H1 (cell line): ENCODE results near the gene CACNB1. TPM values are rescaled to one million over a fixed set of nuclear protein-coding genes. Genes with fewer than 3 reads are reported as not detected.
A peak's percentile ranks its signal among the peaks of the same experiment; 100 is the strongest.

Experiments
- CTCF ChIA-PET: fragments of 300-600 bp; sonication (Branson Sonifier 250); formaldehyde crosslinking; loops from one replicate; lab custom pipeline; 2021; ENCODE audit not compliant: partially characterized antibody; lab: Charles Lee
- POLR2A ChIA-PET: fragments of 300-600 bp; sonication (Branson Sonifier 250); formaldehyde crosslinking; loops from one replicate; lab custom pipeline; 2021; ENCODE audit warnings: inconsistent platforms; ENCODE audit not compliant: partially characterized antibody; lab: Charles Lee
- DNase-seq, 2 experiments: peaks; one replicate each; pipeline versions ENCODE4 v3.0.0 to v3.0.0-alpha.2; 2010 to 2022; ENCODE audit warnings: low spot score in 2 of 2, low read depth in 1 of 2, mixed read lengths in 1 of 2
- FAIRE-seq: peaks from 2 replicates; lab custom pipeline; 2011; peaks lifted over from hg19 to GRCh38; lab: Jason Lieb, UNC
- H2AFZ ChIP-seq: 2 replicates; pipeline ENCODE4 v1.8.1; 2012; ENCODE audit warnings: low read length, inconsistent platforms
- H2AK5ac ChIP-seq: 2 replicates; pipeline ENCODE4 v1.6.1; 2013; ENCODE audit warnings: low read depth, low read length
- H2BK120ac ChIP-seq: replicated peaks from 2 replicates; pipeline ENCODE3; 2013; ENCODE audit warnings: low read depth, low read length, inconsistent platforms
- H2BK12ac ChIP-seq: 2 replicates; pipeline ENCODE4 v1.6.1; 2013; ENCODE audit warnings: low read depth, low read length
- H2BK15ac ChIP-seq: 2 replicates; pipeline ENCODE4 v1.6.1; 2013; ENCODE audit warnings: low read length
- H2BK20ac ChIP-seq: 2 replicates; pipeline ENCODE4 v1.6.1; 2013; ENCODE audit warnings: low read length
- H2BK5ac ChIP-seq: 2 replicates; pipeline ENCODE4 v1.6.1; 2013; ENCODE audit warnings: low read depth, low read length
- H3K14ac ChIP-seq: 2 replicates; pipeline ENCODE4 v1.6.1; 2013; ENCODE audit warnings: inconsistent platforms; ENCODE audit not compliant: insufficient read length
- H3K18ac ChIP-seq: 2 replicates; pipeline ENCODE4 v1.6.1; 2013; ENCODE audit warnings: low read length; ENCODE audit errors: extremely low read depth
- H3K23ac ChIP-seq: 2 replicates; pipeline ENCODE4 v1.6.1; 2013; ENCODE audit warnings: inconsistent platforms; ENCODE audit not compliant: insufficient read length
- H3K23me2 ChIP-seq: 2 replicates; pipeline ENCODE4 v1.6.1; 2013; ENCODE audit warnings: low read depth, low read length
- H3K27ac ChIP-seq: 2 replicates; pipeline ENCODE4 v1.6.1; 2011; ENCODE audit warnings: low read depth, low read length, inconsistent platforms
- H3K27me3 ChIP-seq, 4 experiments: replicated peaks in 1 of 4; 1 replicate in 1 of 4; 2 replicates in 3 of 4; pipeline versions ENCODE4 v1.6.1 to v1.8.1; 2011 to 2013; ENCODE audit warnings: low read length in 3 of 4, mild to moderate bottlenecking in 3 of 4, inconsistent platforms in 2 of 4, mixed read lengths in 2 of 4, moderate library complexity in 1 of 4; ENCODE audit not compliant: control insufficient read depth in 3 of 4, insufficient read depth in 3 of 4; ENCODE audit errors: extremely low read depth in 1 of 4
- H3K36me3 ChIP-seq, 4 experiments: 2 replicates each; pipeline versions ENCODE4 v1.6.1 to v1.8.1; 2011 to 2013; ENCODE audit warnings: mild to moderate bottlenecking in 4 of 4, low read length in 3 of 4, moderate library complexity in 2 of 4, control low read depth in 1 of 4, inconsistent platforms in 1 of 4; ENCODE audit not compliant: insufficient read depth in 4 of 4, control insufficient read depth in 2 of 4
- H3K4ac ChIP-seq: replicated peaks from 2 replicates; pipeline ENCODE3; 2013; ENCODE audit warnings: low read length, low read depth, mixed read lengths, inconsistent platforms; ENCODE audit not compliant: insufficient read length
- H3K4me1 ChIP-seq, 4 experiments: replicated peaks in 1 of 4; 1 replicate in 1 of 4; 2 replicates in 3 of 4; pipeline versions ENCODE4 v1.6.1 to v1.8.1; 2011 to 2013; ENCODE audit warnings: low read length in 3 of 4, inconsistent platforms in 2 of 4, mixed read lengths in 1 of 4; ENCODE audit not compliant: insufficient read depth in 4 of 4, control insufficient read depth in 3 of 4
- H3K4me2 ChIP-seq, 2 experiments: 2 replicates each; pipeline versions ENCODE4 v1.6.1 to v1.8.1; 2011 to 2013; ENCODE audit warnings: low read depth in 2 of 2, low read length in 2 of 2, control low read depth in 1 of 2, inconsistent platforms in 1 of 2, mild to moderate bottlenecking in 1 of 2; ENCODE audit not compliant: insufficient read depth in 1 of 2
- H3K4me3 ChIP-seq, 4 experiments: fragments of 200-600, 300-600 bp in 1 of 4; sonication (generic), shearing (Covaris generic), sonication (Bioruptor Twin) in 1 of 4; 2 replicates each; pipeline versions ENCODE4 v1.5.1 to v1.8.1; 2011 to 2016; ENCODE audit warnings: low read length in 4 of 4, low read depth in 3 of 4, control low read depth in 2 of 4, inconsistent platforms in 2 of 4, mild to moderate bottlenecking in 2 of 4, mixed read lengths in 1 of 4, moderate library complexity in 1 of 4; ENCODE audit not compliant: insufficient read depth in 2 of 4; ENCODE audit errors: extremely low read depth in 1 of 4
- H3K56ac ChIP-seq: replicated peaks from 2 replicates; pipeline ENCODE3; 2013; ENCODE audit warnings: low read depth, mild to moderate bottlenecking, mixed read lengths, low read length, inconsistent platforms; ENCODE audit not compliant: insufficient read length
- H3K79me1 ChIP-seq: 2 replicates; pipeline ENCODE4 v1.6.1; 2013; ENCODE audit warnings: low read depth, low read length, control low read depth
- H3K79me2 ChIP-seq, 2 experiments: 2 replicates each; pipeline versions ENCODE4 v1.6.1 to v1.8.1; 2012 to 2013; ENCODE audit warnings: low read length in 2 of 2, mild to moderate bottlenecking in 2 of 2, inconsistent platforms in 1 of 2; ENCODE audit not compliant: insufficient read depth in 2 of 2, control insufficient read depth in 1 of 2
- H3K9ac ChIP-seq, 4 experiments: replicated peaks in 1 of 4; 1 replicate in 1 of 4; 2 replicates in 3 of 4; pipeline versions ENCODE4 v1.6.1 to v1.8.1; 2011 to 2013; ENCODE audit warnings: low read depth in 3 of 4, low read length in 3 of 4, control low read depth in 2 of 4, mild to moderate bottlenecking in 2 of 4, moderate library complexity in 2 of 4, inconsistent platforms in 1 of 4; ENCODE audit errors: extremely low read depth in 1 of 4
- H3K9me3 ChIP-seq, 2 experiments: 2 replicates each; pipeline versions ENCODE4 v1.6.1 to v1.8.1; 2012 to 2013; ENCODE audit warnings: mild to moderate bottlenecking in 2 of 2, moderate library complexity in 2 of 2, control low read depth in 1 of 2, inconsistent platforms in 1 of 2, low read depth in 1 of 2, low read length in 1 of 2, mixed read lengths in 1 of 2; ENCODE audit not compliant: insufficient read depth in 2 of 2
- H4K20me1 ChIP-seq, 2 experiments: replicated peaks in 1 of 2; 2 replicates each; pipeline versions ENCODE3 to v1.8.1; 2011 to 2013; ENCODE audit warnings: inconsistent platforms in 2 of 2, low read length in 2 of 2, mild to moderate bottlenecking in 1 of 2; ENCODE audit not compliant: insufficient read depth in 2 of 2, control insufficient read depth in 1 of 2
- H4K5ac ChIP-seq: 2 replicates; pipeline ENCODE4 v1.6.1; 2013; ENCODE audit warnings: low read length, low read depth, mixed read lengths, inconsistent platforms; ENCODE audit not compliant: insufficient read length
- H4K8ac ChIP-seq: 2 replicates; pipeline ENCODE4 v1.8.0; 2013; ENCODE audit warnings: mild to moderate bottlenecking, moderate library complexity, low read length, inconsistent platforms; ENCODE audit not compliant: insufficient read depth; ENCODE audit errors: extremely low read depth
- H4K91ac ChIP-seq: replicated peaks from 2 replicates; pipeline ENCODE3; 2013; ENCODE audit warnings: low read length, mixed read lengths, inconsistent platforms; ENCODE audit not compliant: insufficient read length
- KDM1A ChIP-seq: fragments of 200-600, 300-600 bp; sonication (generic); IDR thresholded peaks from 2 replicates; pipeline ENCODE4 v1.7.1; 2016; ENCODE audit warnings: mild to moderate bottlenecking, low read length, borderline replicate concordance
- NRF1 ChIP-seq: IDR thresholded peaks from 2 replicates; pipeline ENCODE4 v1.6.1; 2011; ENCODE audit warnings: mild to moderate bottlenecking, low read depth, low read length, improper control_type of control experiment
- RFX5 ChIP-seq: IDR thresholded peaks from 2 replicates; pipeline ENCODE4 v1.6.1; 2011; ENCODE audit warnings: low read depth, low read length, improper control_type of control experiment, borderline replicate concordance
- SP1 ChIP-seq: IDR thresholded peaks from 2 replicates; pipeline ENCODE4 v1.6.1; 2011; ENCODE audit warnings: low read depth, low read length
- SUZ12 ChIP-seq: fragments of 200-600 bp; sonication (generic); IDR thresholded peaks from 2 replicates; pipeline ENCODE4 v1.6.1; 2012; ENCODE audit warnings: mild to moderate bottlenecking, inconsistent platforms, low read length, moderate library complexity, mixed read lengths
- TCF12 ChIP-seq: IDR thresholded peaks from 2 replicates; pipeline ENCODE4 v1.6.1; 2011; ENCODE audit warnings: low read depth, mild to moderate bottlenecking, low read length
- whole genome bisulfite sequencing, 2 experiments: shearing (Covaris generic) in 1 of 2; methylation state at CpG; one replicate each; pipeline versions ENCODE4 v1.1.6 to v1.1.7; 2013 to 2015; ENCODE audit warnings: low lambda C conversion rate in 2 of 2, mixed read lengths in 2 of 2, inconsistent platforms in 1 of 2, low coverage in 1 of 2, missing lambda C conversion rate in 1 of 2; ENCODE audit not compliant: insufficient replicate concordance in 2 of 2, insufficient coverage in 1 of 2, insufficient read length in 1 of 2; ENCODE audit errors: extremely low coverage in 1 of 2, missing lambda C conversion rate in 1 of 2; 5-methylcytosine and 5-hydroxymethylcytosine counted together
- polyA plus RNA-seq, 7 experiments: library from polyadenylated mRNA; depleted of rRNA in 3 of 7; stranded (reverse) in 5 of 7; unstranded in 2 of 7; fragments of >200 nt in 5 of 7; fragments of 200-250 nt in 2 of 7; gene quantifications; 1 replicate in 5 of 7; 2 replicates in 1 of 7; 4 replicates in 1 of 7; pipeline versions ENCODE4 v1.2.1 to v1.2.3, GENCODE V29; 2011 to 2013; ENCODE audit warnings: missing spikeins in 2 of 7, mixed read lengths in 2 of 7
- total RNA-seq: library from RNA; stranded (reverse); fragmentation: NEBNext Ultra II Directional; extraction: Animal tissue kit (Norgen Biotek cat#: 25700); gene quantifications from 2 replicates; pipeline ENCODE4 v1.2.1, GENCODE V29; 2021
- TF ChIP-seq, protein P1 (sequence below), 3 experiments: IDR thresholded peaks; 1 replicate in 2 of 3; 2 replicates in 1 of 3; pipeline versions ENCODE4 v1.5.1 to v1.6.1; 2011; ENCODE audit warnings: low read length in 3 of 3, mild to moderate bottlenecking in 3 of 3, inconsistent platforms in 2 of 3, low read depth in 1 of 3, moderate library complexity in 1 of 3; ENCODE audit not compliant: insufficient read depth in 1 of 3; ENCODE audit errors: control extremely low read depth in 1 of 3
- TF ChIP-seq, protein P2 (sequence below): IDR thresholded peaks from 2 replicates; pipeline ENCODE4 v1.6.1; 2011; ENCODE audit warnings: low read length, improper control_type of control experiment

Gene CACNB1
- total and polyA plus RNA-seq, 2 of the 8 experiments (the other 6 are each of a cell fraction or from before 2014, with no cell fraction given) = 7.2 to 17.8 TPM

DNA sequence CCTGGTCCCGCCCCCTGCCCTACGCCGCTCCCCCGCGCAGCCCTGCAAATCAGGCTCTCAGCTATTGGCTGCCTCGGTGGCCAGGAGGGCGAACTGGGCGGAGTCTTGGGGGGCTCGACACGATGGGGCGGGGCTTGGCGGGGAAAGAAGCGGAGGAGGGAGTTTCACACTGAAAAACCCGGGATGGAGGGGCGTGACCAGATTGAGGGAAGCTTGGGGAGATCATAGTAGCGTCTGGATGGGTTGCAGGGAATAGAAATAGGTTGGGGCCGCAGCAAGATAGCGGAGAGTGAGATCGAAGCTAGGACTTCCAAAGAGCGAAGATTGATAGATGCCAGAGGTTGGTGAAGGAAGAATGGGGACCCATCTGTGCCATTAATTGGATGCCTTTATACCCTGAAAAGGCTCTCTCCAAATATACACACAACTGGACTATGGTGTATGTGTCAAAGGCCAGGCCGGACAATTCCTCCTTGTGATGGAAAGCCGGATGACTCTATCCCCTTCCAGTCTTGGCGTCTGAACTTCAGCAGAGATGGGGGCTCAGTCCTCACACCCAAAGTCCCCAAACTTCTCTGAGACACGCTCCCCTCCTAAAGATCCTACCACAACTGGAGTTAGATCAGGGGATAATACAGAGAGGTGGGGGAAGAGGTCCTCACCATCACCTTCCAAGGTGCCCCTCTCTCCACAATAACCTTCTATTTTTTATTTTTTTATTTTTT, 28.7 kb upstream of the CACNB1 start:
- no peak overlapping the region for H4K8ac ChIP-seq
- H3K9ac ChIP-seq = no peak overlapping the region
- no peak overlapping the region for H3K23ac ChIP-seq
- FAIRE-seq (no peak), DNase-seq (peak; percentile 81 to 98)
- peaks cover 13 to 30% (median 26%) of the 10 kb centered on the region in 4 experiments; a peak in 6 of 7 replicates for H3K27me3 ChIP-seq
- no peaks in the 10 kb centered on the region for H4K20me1 ChIP-seq
- no peak overlapping the region for H2AK5ac ChIP-seq
- no peak overlapping the region for H2BK20ac ChIP-seq
- H3K4me1 ChIP-seq = peaks cover 0 to 16% (median 7%) of the 10 kb centered on the region in 4 experiments; a peak in 6 of 7 replicates
- no peak overlapping the region for H2BK12ac ChIP-seq
- no peaks in the 10 kb centered on the region for H3K79me1 ChIP-seq
- peaks cover 8% of the 10 kb centered on the region; the same call in 1 of the 2 replicates for H3K23me2 ChIP-seq
- no peak overlapping the region for H3K14ac ChIP-seq
- H3K27ac ChIP-seq = no peak overlapping the region
- H4K91ac ChIP-seq = no peak overlapping the region
- H2AFZ ChIP-seq = no peak overlapping the region
- ChIA-PET CTCF (interaction anchor here (0.6 to 1.2 kb wide), 10 partner anchors 9 to 80 kb away, joined by 3 to 14 read pairs (median 4); no protein-coding TSS in a partner anchor), POLR2A (interaction anchor here (0.6 to 1.6 kb wide), 8 partner anchors 13 to 235 kb away, joined by 3 to 11 read pairs (median 3); partner anchors contain the start of genes CDK12 and RPL19)
- H3K79me2 ChIP-seq = no peaks in the 10 kb centered on the region
- H3K4me3 ChIP-seq = peak overlapping the region in 3 of 4 experiments; percentile 11 to 73 (median 31); a peak in 5 of 8 replicates
- H3K4ac ChIP-seq = no peak overlapping the region
- no peak overlapping the region for H2BK15ac ChIP-seq
- no peaks in the 10 kb centered on the region; a peak in 1 of 8 replicates for H3K36me3 ChIP-seq
- H3K56ac ChIP-seq = no peak overlapping the region
- H2BK120ac ChIP-seq = no peak overlapping the region
- no peaks in the 10 kb centered on the region for H3K9me3 ChIP-seq
- H2BK5ac ChIP-seq = no peak overlapping the region
- no peak overlapping the region for H3K18ac ChIP-seq
- WGBS, 2 experiments = 18% methylated on average over 24 of the region's 24 CpGs; no CpG with 5 or more reads in 1 of the 2 experiments
- H4K5ac ChIP-seq = no peak overlapping the region
- peak overlapping the region; percentile 55 to 72 for H3K4me2 ChIP-seq
- TF ChIP-seq, protein P1, sequence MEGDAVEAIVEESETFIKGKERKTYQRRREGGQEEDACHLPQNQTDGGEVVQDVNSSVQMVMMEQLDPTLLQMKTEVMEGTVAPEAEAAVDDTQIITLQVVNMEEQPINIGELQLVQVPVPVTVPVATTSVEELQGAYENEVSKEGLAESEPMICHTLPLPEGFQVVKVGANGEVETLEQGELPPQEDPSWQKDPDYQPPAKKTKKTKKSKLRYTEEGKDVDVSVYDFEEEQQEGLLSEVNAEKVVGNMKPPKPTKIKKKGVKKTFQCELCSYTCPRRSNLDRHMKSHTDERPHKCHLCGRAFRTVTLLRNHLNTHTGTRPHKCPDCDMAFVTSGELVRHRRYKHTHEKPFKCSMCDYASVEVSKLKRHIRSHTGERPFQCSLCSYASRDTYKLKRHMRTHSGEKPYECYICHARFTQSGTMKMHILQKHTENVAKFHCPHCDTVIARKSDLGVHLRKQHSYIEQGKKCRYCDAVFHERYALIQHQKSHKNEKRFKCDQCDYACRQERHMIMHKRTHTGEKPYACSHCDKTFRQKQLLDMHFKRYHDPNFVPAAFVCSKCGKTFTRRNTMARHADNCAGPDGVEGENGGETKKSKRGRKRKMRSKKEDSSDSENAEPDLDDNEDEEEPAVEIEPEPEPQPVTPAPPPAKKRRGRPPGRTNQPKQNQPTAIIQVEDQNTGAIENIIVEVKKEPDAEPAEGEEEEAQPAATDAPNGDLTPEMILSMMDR (IDR thresholded peaks at IDR 0.05; ENCODE audit: control extremely low read depth in 1 of 3, insufficient read depth in 1 of 3, low read depth in 1 of 3, low read length in 3 of 3) = no peak
- no peak for TF ChIP-seq RFX5
- TF ChIP-seq SUZ12 = no peak
- TF ChIP-seq SP1 = peak; percentile 31; the same call in 1 of the 2 replicates
- TF ChIP-seq NRF1 = peak; percentile 42
- TF ChIP-seq, protein P2, sequence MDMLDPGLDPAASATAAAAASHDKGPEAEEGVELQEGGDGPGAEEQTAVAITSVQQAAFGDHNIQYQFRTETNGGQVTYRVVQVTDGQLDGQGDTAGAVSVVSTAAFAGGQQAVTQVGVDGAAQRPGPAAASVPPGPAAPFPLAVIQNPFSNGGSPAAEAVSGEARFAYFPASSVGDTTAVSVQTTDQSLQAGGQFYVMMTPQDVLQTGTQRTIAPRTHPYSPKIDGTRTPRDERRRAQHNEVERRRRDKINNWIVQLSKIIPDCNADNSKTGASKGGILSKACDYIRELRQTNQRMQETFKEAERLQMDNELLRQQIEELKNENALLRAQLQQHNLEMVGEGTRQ = no peak
- TF ChIP-seq TCF12 = no peak
- peak; percentile 89; the same call in 1 of the 2 replicates for TF ChIP-seq KDM1A
